HG03139 (cell line): Measurements from ENCODE around the gene ASTN2.

Experiments used
- ATAC-seq: cut with Tn5 transposase; IDR thresholded peaks from one replicate; pipeline ENCODE4 v1.9.1; 2021; ENCODE audit not compliant: unreplicated experiment

ASTN2 gene

GRCh38 chr9:116379821-116380220, 1035.0 kb downstream of the ASTN2 start:
- ATAC-seq = no peak

DNA sequence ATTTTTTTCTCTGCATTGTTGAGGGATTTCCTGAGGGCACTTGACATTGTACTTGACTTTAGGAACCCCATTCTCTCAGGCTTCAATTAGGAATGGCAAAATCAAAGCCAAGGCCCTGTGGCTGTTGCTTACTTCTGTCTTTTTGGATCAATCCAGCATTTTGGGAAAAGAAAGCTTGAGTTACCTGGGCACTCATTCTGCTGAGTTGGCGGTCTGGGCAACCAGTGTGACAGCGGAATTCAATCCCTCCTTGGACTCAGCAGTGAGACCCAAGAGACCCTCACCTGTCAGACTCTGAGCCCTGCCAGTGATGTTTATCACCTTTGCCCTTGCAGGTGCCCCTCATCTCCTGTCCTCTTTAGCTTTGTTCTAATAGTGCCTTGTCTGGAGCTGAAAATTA, 1036.0 kb downstream of the ASTN2 start:
- ATAC-seq = no peak

- no peak for ATAC-seq
Measured at GRCh38 chr9:116377179-116377798, 1037.6 kb downstream of the ASTN2 start.
